ENCODE data around the gene PC.

- TF ChIP-seq EP300 (IDR thresholded peaks at IDR 0.05; ENCODE audit: borderline replicate concordance), result no peak
- no peak for TF ChIP-seq RAD21 (IDR thresholded peaks at IDR 0.05; ENCODE audit: low read depth)
- TF ChIP-seq TCF12 (IDR thresholded peaks at IDR 0.05; ENCODE audit: low read depth), result no peak
- TF ChIP-seq TAF1 (IDR thresholded peaks at IDR 0.05; ENCODE audit: low read depth), result no peak
- no peak for TF ChIP-seq YY1 (IDR thresholded peaks at IDR 0.05; ENCODE audit: low read depth)
- TF ChIP-seq REST (IDR thresholded peaks at IDR 0.05; ENCODE audit: low read depth), result no peak
- no peak for TF ChIP-seq TEAD4 (IDR thresholded peaks at IDR 0.05)
- no peak for TF ChIP-seq ZBTB7A (IDR thresholded peaks at IDR 0.05; ENCODE audit: low read depth)
- TF ChIP-seq NFIC (IDR thresholded peaks at IDR 0.05), result no peak
- TF ChIP-seq MAX (IDR thresholded peaks at IDR 0.05), result no peak
- no peak for TF ChIP-seq EGR1 (IDR thresholded peaks at IDR 0.05)
- TF ChIP-seq USF1 (IDR thresholded peaks at IDR 0.05), result no peak
- TF ChIP-seq CREB1 (IDR thresholded peaks at IDR 0.05; ENCODE audit: low read depth), result no peak
- no peak for TF ChIP-seq FOXM1 (IDR thresholded peaks at IDR 0.05; ENCODE audit: borderline replicate concordance, low read depth)
Measured at GRCh38 chr11:66938582-66939135, 19.5 kb downstream of the PC start.

Measured in Ishikawa (cell line).